ENCODE data around the gene TBC1D28. TPM values are rescaled to one million over a fixed set of nuclear protein-coding genes. Genes with fewer than 3 reads are reported as not detected.
"Not testable (repeated sequence)": the region's sequence is repeated elsewhere in the genome, so short reads cannot be mapped to it uniquely, and the experiment has no call there.

The TBC1D28 gene
- total and polyA plus RNA-seq, 2 donors: not detected

GRCh38 chr17:18636237-18636636, 8.0 kb downstream of the TBC1D28 start:
- DNase-seq (ENCODE audit: extremely low spot score); H3K4me1 ChIP-seq (ENCODE audit: insufficient read depth); H3K27ac ChIP-seq (ENCODE audit: low read depth); H3K4me3 ChIP-seq (ENCODE audit: low read depth, low read length); H3K36me3 ChIP-seq (ENCODE audit: insufficient read depth): not testable (repeated sequence)
- WGBS: 73% methylated on average over 7 of the region's 7 CpGs

GRCh38 chr17:18635773-18636172, 8.4 kb downstream of the TBC1D28 start:
- WGBS: 80% methylated on average over 5 of the region's 7 CpGs
- not testable (repeated sequence) for H3K27ac ChIP-seq (ENCODE audit: low read depth); H3K4me1 ChIP-seq (ENCODE audit: insufficient read depth); DNase-seq (ENCODE audit: extremely low spot score); H3K36me3 ChIP-seq (ENCODE audit: insufficient read depth); H3K4me3 ChIP-seq (ENCODE audit: low read depth, low read length)

- not testable (repeated sequence) for H3K4me1 ChIP-seq (ENCODE audit: insufficient read depth); H3K4me3 ChIP-seq (ENCODE audit: low read depth, low read length); H3K36me3 ChIP-seq (ENCODE audit: insufficient read depth); DNase-seq (ENCODE audit: extremely low spot score); H3K27ac ChIP-seq (ENCODE audit: low read depth)
- WGBS: 8% methylated on average over 56 of the region's 56 CpGs
Observed at GRCh38 chr17:18634550-18635263, 9.5 kb downstream of the TBC1D28 start.

GRCh38 chr17:18626152-18626870, 17.9 kb downstream of the TBC1D28 start:
- no peaks in the 10 kb centered on the region for H3K4me1 ChIP-seq (ENCODE audit: insufficient read depth)
- no peaks in the 10 kb centered on the region for H3K36me3 ChIP-seq (ENCODE audit: insufficient read depth)
- H3K27ac ChIP-seq (ENCODE audit: low read depth): no peak overlapping the region
- 76% methylated on average over 12 of the region's 12 CpGs for WGBS
- no peak overlapping the region for H3K4me3 ChIP-seq (ENCODE audit: low read depth, low read length)
- no peak for DNase-seq (ENCODE audit: extremely low spot score)

GRCh38 chr17:18625509-18626104, 18.6 kb downstream of the TBC1D28 start:
- not testable (repeated sequence) for H3K27ac ChIP-seq (ENCODE audit: low read depth); H3K36me3 ChIP-seq (ENCODE audit: insufficient read depth); H3K4me1 ChIP-seq (ENCODE audit: insufficient read depth)
- DNase-seq (ENCODE audit: extremely low spot score): peak; percentile 29
- WGBS: 13% methylated on average over 21 of the region's 22 CpGs
- peak overlapping the region; percentile 22 for H3K4me3 ChIP-seq (ENCODE audit: low read depth, low read length)

- H3K4me3 ChIP-seq (ENCODE audit: low read depth, low read length): peak overlapping the region; percentile 22
- H3K4me1 ChIP-seq (ENCODE audit: insufficient read depth); H3K27ac ChIP-seq (ENCODE audit: low read depth); DNase-seq (ENCODE audit: extremely low spot score); H3K36me3 ChIP-seq (ENCODE audit: insufficient read depth): not testable (repeated sequence)
- 41% methylated on average over 18 of the region's 35 CpGs for WGBS
Observed at GRCh38 chr17:18624862-18625501, 19.2 kb downstream of the TBC1D28 start.

GRCh38 chr17:18617613-18618012, 26.6 kb downstream of the TBC1D28 start:
- H3K27ac ChIP-seq (ENCODE audit: low read depth); DNase-seq (ENCODE audit: extremely low spot score): not testable (repeated sequence)

GRCh38 chr17:18613016-18613415, 31.2 kb downstream of the TBC1D28 start:
- H3K36me3 ChIP-seq (ENCODE audit: insufficient read depth); H3K27ac ChIP-seq (ENCODE audit: low read depth); DNase-seq (ENCODE audit: extremely low spot score); H3K4me3 ChIP-seq (ENCODE audit: low read depth, low read length); H3K4me1 ChIP-seq (ENCODE audit: insufficient read depth): not testable (repeated sequence)

More at GRCh38 chr17:18617613-18618012, 26.6 kb downstream of the TBC1D28 start:
- H3K4me3 ChIP-seq (ENCODE audit: low read depth, low read length); H3K4me1 ChIP-seq (ENCODE audit: insufficient read depth); H3K36me3 ChIP-seq (ENCODE audit: insufficient read depth): not testable (repeated sequence)
- WGBS: 23% methylated on average over 1 of the region's 2 CpGs

GRCh38 chr17:18593138-18593537, 51.1 kb downstream of the TBC1D28 start:
- H3K27ac ChIP-seq (ENCODE audit: low read depth); H3K4me3 ChIP-seq (ENCODE audit: low read depth, low read length); H3K36me3 ChIP-seq (ENCODE audit: insufficient read depth); H3K4me1 ChIP-seq (ENCODE audit: insufficient read depth); DNase-seq (ENCODE audit: extremely low spot score): not testable (repeated sequence)
- 71% methylated on average over 2 of the region's 2 CpGs for WGBS

Small RNA genes within 50 kb of the gene (small RNA-seq; reads per million reads assigned to genes)
- gene AC026271.2: not detected

Other genes with a start within 250 kb of the TBC1D28 start
- not detected for gene LGALS9C, start 167.6 kb downstream of the TBC1D28 start, total RNA-seq
- 0.03 TPM for gene LGALS9C, start 167.6 kb downstream of the TBC1D28 start, polyA plus RNA-seq
- 6.1 TPM for gene FOXO3B, start 37.9 kb upstream of the TBC1D28 start, total RNA-seq
- 3.0 TPM for gene FOXO3B, start 37.9 kb upstream of the TBC1D28 start, polyA plus RNA-seq
- gene FBXW10, start 99.7 kb upstream of the TBC1D28 start, total RNA-seq: not detected
- gene FBXW10, start 99.7 kb upstream of the TBC1D28 start, polyA plus RNA-seq: 0.03 TPM
- gene TVP23B, start 136.8 kb upstream of the TBC1D28 start, total RNA-seq: 61.0 TPM
- gene TVP23B, start 136.8 kb upstream of the TBC1D28 start, polyA plus RNA-seq: 34.8 TPM
- gene PRPSAP2, start 213.7 kb upstream of the TBC1D28 start, total RNA-seq: 47.2 TPM
- 19.2 TPM for gene PRPSAP2, start 213.7 kb upstream of the TBC1D28 start, polyA plus RNA-seq

Measured in urinary bladder (tissue), 4 donors.